OCI-LY3 (cell line): ENCODE measurements around the gene IP6K2.

ENCODE experiments used
- EZH2phosphoT487 ChIP-seq: fragments of 200-600 bp; shearing (Covaris generic); IDR thresholded peaks from 2 replicates; pipeline ENCODE4 v1.6.1; 2018; ENCODE audit warnings: antibody characterized with exemption, mixed run types, low read depth
- TF ChIP-seq, protein P1 (sequence below): fragments of 200-600, 300-600 bp; sonication (generic); IDR thresholded peaks from 2 replicates; pipeline ENCODE4 v1.5.1; 2014; ENCODE audit warnings: antibody characterized with exemption, low read length, low read depth

DNA sequence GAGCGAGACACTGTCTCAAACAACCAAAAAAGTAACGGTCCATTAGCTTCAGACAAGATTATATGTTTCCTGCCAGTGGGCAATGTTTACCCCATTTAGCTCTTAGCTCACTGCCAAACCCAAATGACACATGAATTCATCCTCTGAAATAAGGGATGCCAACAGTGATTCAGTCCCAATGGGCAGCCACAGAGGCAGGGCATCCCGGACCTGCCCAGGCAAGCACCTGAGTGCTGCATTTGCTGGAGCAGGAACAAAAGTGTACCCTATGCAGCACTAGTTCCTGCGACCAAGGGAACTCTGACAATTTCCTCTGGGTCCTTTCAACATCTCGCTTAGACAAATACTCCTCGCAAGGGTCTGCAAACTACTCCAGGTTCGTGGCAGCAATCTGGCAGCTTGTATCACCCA lies 8.0 kb downstream of the IP6K2 start:
- TF ChIP-seq, protein P1, sequence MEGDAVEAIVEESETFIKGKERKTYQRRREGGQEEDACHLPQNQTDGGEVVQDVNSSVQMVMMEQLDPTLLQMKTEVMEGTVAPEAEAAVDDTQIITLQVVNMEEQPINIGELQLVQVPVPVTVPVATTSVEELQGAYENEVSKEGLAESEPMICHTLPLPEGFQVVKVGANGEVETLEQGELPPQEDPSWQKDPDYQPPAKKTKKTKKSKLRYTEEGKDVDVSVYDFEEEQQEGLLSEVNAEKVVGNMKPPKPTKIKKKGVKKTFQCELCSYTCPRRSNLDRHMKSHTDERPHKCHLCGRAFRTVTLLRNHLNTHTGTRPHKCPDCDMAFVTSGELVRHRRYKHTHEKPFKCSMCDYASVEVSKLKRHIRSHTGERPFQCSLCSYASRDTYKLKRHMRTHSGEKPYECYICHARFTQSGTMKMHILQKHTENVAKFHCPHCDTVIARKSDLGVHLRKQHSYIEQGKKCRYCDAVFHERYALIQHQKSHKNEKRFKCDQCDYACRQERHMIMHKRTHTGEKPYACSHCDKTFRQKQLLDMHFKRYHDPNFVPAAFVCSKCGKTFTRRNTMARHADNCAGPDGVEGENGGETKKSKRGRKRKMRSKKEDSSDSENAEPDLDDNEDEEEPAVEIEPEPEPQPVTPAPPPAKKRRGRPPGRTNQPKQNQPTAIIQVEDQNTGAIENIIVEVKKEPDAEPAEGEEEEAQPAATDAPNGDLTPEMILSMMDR = no peak
- no peak for TF ChIP-seq EZH2phosphoT487
